Glomerular endothelial cell (primary cell): ENCODE data around the gene FANCE. TPM values are rescaled to one million over a fixed set of nuclear protein-coding genes. Genes with fewer than 3 reads are reported as not detected.
"Not testable (repeated sequence)": the region's sequence is repeated elsewhere in the genome, so short reads cannot be mapped to it uniquely, and the experiment has no call there.

Source experiments
- DNase-seq: peaks from one replicate; pipeline ENCODE4 v3.0.0-alpha.2; 2011; ENCODE audit warnings: low read depth, low spot score; ENCODE audit errors: extremely low read depth
- total RNA-seq: library from RNA; depleted of rRNA; stranded (reverse); fragments of >200 nt; gene quantifications from 2 replicates; pipeline ENCODE4 v1.2.3, GENCODE V29; 2015

Gene FANCE
- total RNA-seq, 1 donor from 2014 or later = 2.7 TPM

DNA sequence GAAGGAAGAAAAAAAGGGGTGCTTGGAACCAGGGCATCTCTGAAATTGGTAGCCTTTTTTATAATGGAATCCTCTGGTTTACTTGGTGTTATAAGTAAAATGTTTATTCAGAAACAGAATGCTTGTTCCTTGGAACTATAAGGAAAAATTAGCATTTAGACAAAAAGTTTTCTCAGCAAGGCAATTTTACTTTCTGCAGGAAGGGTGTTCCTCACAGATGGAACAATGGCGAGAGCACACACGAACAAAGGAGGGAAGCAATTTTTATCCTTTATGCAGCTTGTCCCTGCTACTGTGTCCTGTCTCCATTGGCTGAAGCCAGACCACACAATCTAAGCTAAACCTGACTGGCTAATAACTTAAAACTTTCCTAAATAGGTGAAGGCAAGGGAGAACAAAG, 22.7 kb upstream of the FANCE start:
- no peak for DNase-seq

DNA sequence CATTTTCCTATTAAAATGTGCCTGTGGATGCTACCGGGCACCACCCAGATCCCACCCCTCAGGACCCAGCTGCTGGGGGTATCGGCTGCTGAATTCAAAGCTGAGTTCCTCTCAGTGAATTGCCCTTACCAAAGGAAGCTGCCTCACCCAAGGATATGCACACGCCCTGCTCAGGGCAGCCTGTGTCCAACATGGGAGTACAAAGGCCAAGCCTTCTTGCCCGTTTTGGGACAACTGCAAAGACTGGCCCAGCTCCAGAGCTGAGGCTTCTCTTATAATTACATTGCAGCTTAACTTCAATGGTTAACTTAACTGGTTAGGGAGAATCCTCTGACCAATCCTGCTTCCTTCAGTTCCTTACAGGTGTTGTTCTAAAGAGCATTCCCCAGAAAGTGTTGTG, 19.8 kb upstream of the FANCE start:
- no peak for DNase-seq

DNA sequence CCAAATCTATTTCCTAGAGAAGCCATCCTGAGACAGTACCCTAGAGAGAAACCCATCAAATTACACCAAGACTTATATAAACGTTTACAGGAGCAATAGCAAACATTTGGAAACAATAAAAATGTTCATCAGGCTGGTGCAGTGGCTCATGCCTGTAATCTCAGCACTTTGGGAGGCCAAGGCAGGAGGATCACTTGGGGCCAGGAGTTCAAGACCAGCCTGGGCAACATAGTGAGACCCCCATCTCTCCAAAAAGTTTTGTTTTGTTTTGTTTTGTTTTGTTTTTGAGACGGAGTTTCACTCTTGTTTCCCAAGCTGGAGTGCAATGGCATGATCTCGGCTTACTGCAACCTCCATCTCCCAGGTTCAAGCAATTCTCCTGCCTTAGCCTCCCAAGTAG, 19.4 kb upstream of the FANCE start:
- DNase-seq = not testable (repeated sequence)

DNA sequence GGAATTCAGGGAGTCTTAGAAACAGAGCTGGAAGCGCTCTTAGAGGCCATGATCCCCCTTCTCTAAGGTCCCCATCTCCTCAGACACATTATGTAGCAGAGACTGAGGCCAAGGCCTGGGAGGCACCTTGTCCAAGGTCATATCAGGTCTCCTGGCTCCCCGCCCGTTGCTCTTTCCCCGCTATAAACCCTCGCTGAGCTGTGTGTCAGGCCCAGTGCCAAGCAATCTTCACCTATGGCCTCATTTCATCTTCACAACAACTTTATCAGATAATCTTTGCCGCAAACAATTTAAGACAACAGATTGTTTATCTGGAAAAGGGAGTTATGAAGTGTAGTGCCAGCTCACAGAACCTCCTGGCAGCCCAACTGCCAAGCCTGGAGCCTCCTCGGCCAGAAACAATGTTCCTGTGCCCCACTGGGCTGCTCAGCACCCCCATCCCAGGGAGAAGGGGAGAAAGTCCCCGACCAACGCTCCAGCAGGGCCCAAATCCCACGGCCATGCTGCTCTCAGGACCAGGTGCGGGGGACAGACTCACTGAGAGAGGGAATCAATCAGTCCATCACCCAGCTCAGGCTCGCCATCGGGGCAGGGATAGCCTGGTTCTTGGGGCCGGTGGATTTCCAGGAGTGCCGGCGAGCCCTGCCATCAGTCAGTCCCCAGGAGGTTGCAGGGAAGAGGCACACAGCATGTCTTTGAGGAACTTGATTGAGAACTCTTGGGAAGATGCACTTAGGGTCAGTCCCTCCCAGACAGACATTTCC, 16.9 kb upstream of the FANCE start:
- no peak for DNase-seq

DNA sequence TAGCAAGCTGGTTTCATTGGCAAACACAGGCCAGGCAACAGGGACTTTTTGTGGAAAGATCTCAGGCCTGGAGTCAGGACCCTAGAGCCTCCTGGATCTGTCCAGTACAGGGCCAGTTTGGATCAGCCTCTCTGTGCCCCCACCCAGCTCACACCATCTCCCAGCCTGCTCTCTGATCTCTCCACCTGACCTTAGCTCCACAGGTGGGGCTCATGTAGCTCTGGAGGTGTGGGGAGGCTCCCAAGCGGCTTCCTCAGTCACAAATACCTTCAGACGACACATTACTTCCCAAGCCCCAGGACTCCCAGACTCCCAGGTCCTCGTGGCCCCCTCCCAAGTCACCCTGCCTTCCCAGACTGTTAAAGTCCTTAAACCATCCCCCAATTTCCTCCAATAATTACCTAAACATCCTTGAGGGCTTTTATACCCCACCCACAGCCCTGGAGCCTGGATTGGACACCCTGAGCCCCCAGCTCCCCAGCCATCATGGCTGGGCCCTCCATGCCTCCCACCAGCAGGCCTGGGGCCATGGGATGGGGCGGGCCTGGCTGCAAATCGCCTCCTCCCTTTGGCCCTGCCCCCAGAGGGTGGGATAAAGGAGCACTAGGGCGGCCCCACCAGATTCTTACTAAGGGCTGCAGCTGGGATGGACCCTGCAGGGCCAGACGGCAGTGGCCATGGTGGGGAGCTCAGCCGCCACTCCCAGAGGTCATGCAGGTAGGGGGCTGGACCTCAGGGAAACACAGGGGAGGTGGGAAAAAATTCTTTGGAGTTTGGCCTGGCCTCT, 15.9 kb upstream of the FANCE start:
- DNase-seq = no peak

DNA sequence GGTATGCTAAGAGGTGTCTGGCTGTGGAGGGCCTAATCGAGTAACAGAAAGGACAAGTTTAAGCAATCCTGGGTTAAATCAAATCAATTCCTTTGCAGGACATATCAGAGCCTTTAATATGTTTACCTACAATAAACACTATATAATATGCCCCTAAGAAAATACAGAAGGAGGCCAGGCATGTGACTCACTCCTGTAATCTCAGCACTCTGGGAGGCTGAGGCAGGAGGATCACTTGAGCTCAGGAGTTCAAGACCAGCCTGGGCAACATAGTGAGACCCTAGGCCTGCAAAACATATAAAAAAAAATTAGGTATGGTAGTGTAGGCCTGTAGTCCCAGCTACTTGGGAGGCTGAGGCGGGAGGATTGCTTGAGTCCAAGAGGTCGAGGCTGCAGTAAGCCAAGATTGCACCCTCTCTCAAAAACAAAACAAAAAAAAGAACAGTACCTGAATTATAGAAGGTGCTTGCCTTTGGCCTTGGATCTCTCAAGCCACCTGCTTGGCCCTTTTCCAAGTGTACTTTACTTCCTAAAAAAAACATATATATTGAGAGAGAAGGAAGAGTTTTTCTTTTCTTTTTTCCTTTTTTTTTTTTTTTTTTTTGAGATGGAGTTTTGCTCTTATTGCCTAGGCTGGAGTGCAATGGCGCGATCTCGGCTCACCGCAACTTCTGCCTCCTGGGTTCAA, 13.6 kb upstream of the FANCE start:
- DNase-seq = not testable (repeated sequence)

DNA sequence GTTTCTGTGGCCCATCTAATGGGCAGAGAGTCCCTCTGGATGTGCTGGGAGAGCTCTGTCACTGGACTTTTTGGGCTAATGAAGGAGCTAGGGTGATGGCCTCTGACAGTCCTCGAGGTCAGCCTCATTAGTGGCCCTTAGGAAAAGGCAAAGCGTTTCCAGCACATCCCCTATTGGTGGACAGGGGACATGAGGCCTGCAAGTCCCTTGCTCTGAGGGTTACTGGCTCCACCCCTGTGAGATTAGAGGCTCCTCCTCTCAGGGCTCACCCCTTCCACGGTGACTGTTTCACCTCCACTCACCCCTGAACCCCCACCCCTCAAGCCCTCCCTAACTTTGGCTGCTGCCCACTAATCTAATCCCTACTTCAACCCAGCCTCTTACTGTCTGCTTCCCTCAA, 12.8 kb upstream of the FANCE start:
- DNase-seq = no peak

DNA sequence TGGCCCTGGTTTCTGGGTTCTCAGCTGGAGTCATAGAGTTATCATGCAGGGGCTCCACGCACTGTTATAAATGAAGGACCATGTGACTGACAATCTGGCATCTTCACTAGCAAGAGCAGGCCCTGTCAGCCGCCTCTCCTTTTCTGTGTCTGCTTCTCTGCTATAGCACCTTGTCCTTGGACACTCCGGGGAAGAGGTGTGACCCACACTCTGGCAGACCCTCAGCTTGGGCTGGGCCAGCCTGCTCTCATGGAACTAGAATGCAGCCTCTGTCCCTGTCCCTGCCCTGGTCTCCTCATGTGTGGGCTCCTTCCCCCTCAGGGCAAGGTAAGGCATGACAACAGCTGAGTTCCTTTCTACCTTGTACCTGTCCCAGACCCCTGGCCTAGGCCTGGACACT, 10.9 kb upstream of the FANCE start:
- DNase-seq = no peak

DNA sequence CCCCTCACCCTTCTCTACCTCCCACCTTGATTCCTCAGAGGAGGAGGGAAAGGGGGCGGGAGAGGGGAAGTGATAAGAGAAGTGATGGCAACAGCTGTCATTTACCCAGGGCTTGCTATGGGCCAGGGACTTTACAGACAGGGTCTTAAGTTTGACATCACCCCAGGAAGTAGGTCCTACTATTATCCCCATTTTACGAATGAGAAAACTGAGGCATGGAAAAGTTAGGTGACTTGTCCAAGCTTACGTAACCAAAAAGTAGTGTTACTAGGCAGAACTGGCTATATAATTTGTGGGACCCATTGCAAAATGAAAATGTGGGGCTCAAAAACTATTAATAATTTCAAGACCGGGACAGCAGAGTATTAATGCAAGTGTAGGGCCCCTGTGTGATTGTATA, 10.5 kb upstream of the FANCE start:
- DNase-seq = no peak

DNA sequence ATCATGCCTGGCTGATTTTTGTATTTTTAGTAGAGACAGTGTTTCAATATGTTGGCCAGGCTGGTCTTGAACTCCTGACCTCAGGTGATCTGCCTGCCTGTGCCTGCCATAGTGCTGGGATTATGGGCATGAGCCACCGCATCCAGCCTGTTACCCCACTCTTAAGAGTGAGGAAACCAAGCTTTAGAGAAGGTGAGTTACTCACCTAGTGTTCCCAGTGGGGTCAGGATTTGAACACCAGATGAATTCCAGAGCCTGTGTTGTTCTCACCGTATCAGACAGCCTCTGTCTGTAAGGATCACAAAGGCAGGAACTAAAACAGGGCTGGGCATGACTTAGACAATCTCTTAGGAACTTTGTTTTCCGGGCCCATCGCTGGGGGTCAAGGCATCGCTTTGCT, 9.4 kb upstream of the FANCE start:
- no peak for DNase-seq

DNA sequence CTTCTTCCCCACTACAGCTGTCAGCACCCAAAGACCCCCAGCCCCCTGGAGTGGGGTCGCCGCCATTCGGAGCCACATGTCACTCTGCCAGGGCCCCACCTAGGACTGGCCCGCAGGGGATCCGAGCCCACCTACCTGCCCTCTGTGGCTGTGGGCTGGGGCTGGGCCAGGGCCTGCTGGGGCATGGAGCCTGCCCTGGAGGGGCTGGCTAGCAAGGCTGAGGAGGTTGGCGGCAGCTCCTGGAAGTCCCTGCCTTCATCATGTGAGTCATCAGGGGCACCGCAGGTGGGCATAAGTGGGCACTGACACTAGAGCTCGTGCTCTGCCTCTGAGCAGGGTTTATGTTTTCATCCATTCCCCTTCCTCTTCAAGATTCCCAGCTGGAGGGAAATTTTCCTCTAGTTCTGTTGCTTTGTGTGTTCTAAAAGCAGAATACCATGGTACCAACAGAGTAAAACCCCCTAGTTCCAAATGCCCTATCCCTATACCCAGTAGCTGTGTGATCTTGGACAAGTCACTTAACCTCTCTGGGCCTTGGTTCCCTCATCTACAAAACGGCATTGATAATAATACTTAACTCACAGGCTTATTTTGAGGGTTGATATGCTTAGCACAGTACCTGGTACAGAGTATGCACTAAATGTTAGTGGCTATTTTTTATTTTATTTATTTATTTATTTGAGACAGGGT, 8.7 kb upstream of the FANCE start:
- DNase-seq = no peak

DNA sequence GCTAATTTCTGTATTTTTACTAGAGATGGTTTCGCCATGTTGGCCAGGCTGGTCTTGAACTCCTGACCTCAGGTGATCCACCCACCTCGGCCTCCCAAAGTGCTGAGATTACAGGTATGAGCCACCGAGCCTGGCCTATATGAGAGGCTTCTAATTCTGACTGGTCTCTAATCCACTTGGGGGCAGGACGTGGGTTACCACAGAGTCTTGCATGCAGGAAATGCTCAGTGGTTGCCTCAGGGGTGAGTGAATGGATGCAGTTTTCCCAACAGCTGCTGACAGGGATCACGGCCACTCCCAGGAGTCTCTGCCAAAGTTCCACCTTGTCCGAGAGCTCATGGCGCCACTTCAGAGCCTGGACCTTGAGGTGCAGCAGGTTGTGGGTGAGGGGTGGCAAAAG, 6.4 kb upstream of the FANCE start:
- DNase-seq = no peak

DNA sequence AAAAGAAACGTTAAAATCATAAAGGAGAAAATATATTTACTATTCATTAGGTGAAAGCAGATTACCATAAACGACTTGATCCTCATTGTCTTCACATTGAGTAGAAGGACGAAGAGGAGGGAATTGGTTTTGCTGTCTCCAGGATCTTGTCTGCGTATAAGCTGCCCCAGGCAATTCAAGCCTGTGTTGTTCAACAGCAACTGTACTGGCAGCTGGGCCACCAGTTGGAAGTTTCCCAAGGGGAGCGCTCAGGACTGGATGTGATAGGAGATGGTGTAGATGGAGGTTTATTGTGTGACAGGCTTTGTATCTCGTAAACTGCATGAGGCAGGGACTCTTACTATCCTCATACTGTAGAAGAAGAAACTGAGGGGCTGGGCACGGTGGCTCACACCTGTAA, 3.9 kb upstream of the FANCE start:
- DNase-seq = no peak

DNA sequence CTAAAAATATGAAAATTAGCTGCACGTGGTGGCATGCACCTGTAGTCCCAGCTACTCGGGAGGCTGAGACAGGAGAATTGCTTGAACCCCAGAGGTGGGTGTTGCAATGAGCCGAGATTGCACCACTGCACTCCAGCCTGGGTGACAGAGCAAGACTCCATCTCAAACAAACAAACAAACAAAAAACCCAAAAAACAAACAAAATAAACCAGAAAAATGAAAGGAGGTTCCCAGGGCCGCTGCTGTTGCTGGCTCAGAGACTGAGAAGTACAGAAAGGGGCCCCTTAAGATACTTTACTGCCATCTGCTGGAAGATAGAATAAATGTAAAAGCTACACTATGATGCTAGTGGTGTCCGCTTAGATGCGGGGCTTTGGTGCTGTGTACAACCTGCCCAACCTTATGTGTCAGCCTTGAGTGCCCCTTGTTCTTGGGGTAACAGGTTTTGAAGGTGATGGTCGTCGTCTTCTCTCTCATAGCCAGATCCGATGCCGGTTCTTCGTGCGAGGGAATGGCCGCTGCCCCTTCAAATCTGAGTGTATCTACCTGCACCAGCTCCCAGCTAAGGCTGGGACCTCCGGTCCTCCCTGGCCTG, 2.8 kb upstream of the FANCE start:
- DNase-seq = no peak

DNA sequence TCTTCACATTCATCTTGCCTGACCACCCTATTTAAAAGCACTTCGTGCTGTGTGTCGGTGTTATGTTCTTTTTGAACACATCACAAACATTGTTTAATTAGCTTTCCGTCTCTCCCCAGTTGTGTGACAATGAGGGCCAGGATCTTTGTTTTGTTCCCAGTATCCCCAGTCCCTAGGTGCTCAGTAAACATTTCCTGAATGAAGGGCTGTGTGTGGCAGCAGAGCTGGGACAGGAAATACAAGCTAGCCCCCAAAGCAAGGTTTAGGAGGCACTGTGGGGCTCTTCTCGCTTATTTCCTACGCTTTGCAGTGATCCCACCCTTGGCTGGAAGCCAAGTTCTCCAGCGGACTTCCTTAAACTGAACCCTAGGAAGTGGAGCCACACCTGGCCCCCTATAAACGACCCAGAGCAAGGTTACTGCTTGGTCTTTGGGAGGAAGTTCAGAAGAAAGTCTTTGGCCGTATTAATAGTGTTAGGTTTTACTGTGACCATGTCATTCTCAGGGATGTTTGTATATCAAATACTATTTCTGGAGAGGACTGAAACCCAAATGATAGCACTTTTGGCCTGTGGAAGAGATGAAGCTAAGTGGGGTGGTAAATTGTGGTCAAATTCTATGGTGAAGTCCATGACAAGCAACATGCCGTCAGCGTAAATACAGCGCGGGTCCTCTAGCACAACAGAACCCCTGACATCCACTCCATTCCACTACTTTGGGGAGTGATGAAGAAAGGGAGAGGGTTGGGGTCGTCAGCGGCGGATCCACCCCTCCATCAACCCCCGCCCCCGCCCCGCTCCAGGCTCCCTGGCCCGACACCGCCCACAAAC, 570 bp upstream of the FANCE start:
- DNase-seq = no peak

DNA sequence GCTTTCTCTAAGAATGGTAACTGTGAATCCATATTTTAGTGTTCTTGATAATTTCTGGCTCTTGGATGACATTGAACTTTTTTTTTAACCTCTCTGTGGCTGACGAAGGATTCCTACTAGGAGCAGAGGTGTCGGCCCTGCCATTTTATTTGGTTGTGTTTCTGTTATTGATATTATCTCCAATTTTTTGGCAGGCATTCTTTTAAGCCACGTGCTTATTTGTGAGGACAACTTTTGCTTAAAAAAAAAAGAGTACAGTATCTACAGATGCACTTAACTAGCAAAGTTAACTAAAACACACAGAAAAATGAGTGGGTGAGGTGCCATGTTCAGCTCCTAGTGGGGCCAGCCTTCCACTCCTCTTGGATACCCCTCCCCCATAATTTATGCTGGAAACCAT, 1.1 kb downstream of the FANCE start:
- DNase-seq = no peak

DNA sequence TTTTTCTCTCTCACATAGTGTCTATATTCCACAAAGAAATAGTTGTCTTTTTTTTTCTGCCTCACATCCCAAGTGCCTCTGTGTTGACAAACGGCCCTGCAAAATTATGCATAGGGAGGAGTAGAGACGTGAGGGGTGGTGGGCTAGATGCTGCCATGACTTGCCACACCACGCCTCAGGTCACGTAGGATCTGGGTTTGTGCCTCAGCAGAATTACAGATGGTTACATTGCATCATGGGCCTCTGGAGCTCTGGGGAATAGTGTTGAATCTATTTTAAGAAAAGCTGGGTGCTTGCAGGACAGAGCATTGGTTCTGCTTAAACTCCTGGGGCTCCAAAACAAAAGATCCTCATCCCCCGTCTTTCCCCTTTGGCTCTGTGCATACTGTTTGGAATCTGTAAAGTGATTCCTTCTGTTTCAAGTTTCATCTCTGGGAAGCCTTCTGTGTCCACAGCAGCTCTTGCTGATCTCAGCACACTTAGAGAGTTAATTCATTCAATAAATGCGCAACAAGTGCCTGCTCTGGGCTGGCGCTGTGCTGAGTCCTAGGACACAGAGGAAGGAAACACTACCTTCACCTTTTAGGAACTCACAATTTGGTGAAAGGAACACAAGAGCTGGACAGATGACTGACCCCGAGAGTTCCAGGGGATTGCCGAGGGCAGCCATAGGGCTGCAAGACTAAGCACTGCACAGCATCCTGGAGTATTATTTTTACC, 2.4 kb downstream of the FANCE start:
- no peak for DNase-seq

DNA sequence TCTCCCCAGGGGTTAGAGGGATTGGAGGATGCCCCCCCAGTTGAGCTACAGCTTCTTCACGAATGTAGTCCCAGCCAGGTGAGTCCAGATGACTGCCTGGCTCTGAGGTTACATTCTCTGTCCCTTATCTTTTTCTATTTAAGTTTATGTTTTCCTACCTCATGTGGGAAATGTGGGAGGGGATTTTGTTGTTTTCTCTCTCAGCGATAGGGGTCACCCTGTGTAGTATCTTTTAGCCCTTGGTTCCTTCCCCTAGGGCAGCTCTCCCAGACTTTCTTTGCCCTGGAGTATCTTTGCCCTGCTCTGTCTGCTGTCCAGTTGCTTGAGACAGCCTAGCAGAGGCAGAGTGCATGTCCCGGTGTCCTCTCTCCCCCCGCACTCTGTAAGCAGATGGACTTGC, 5.8 kb downstream of the FANCE start:
- DNase-seq = no peak

DNA sequence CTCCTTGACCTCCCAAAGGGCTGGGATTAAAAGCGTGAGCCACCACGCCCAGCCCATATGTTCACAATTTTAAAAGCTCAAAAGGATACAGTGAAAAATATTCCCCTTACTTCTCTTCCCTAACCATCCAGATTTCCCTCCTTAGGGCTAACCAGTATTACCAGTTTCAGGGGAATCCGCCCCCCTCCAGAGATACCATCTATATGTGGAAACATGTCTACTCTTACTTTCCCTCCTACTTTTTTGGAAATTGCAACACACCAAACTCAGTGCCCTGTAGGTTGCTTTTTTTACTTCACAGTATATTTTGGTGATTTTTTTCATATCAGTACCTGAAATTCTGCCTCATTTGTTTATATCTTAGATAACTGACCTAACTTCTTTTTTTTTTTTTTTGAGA, 9.1 kb downstream of the FANCE start:
- DNase-seq = no peak
